ENCODE results near the gene ATF7IP.

GRCh38 chr12:14514946-14515345 is 149.5 kb downstream of the ATF7IP start:
- no peak for TF ChIP-seq POLR2AphosphoS5 (IDR thresholded peaks at IDR 0.05; ENCODE audit: low read depth, low read length)
- no peak for TF ChIP-seq SIN3A (IDR thresholded peaks at IDR 0.05; ENCODE audit: borderline replicate concordance, insufficient read depth, low read length)
- TF ChIP-seq FOXP2 (optimal IDR thresholded peaks at IDR 0.05; ENCODE audit: borderline replicate concordance, extremely low read depth, extremely low read length, insufficient read depth) = no peak
- no peak for TF ChIP-seq TAF1 (IDR thresholded peaks at IDR 0.05; ENCODE audit: borderline replicate concordance, insufficient read depth, low read length)
